Colonic mucosa (tissue), 4 donors: ENCODE measurements around the gene UGCG. TPM values are rescaled to one million over a fixed set of nuclear protein-coding genes. Genes with fewer than 3 reads are reported as not detected.
A peak's percentile ranks its signal among the peaks of the same experiment; 100 is the strongest.

Experiments used
- DNase-seq: peaks from one replicate; pipeline ENCODE4 v3.0.0-alpha.2; 2020
- H3K27ac ChIP-seq: fragments of 200-600 bp; one replicate; pipeline ENCODE4 v1.8.0; 2021
- H3K27me3 ChIP-seq: fragments of 200-600 bp; one replicate; pipeline ENCODE4 v1.8.0; 2021
- H3K36me3 ChIP-seq: fragments of 200-600 bp; one replicate; pipeline ENCODE4 v1.8.0; 2021
- H3K4me1 ChIP-seq: fragments of 200-600 bp; one replicate; pipeline ENCODE4 v1.8.0; 2021; ENCODE audit warnings: mild to moderate bottlenecking
- H3K4me3 ChIP-seq: fragments of 200-600 bp; one replicate; pipeline ENCODE4 v1.8.0; 2021
- H3K9ac ChIP-seq, 2 donors: one replicate each; pipeline ENCODE4 v1.7.0; 2013; ENCODE audit warnings: control low read depth in 2 of 2, low read depth in 2 of 2, low read length in 2 of 2
- H3K9me3 ChIP-seq: fragments of 200-600 bp; one replicate; pipeline ENCODE4 v1.8.0; 2021
- CTCF ChIP-seq: fragments of 200-600 bp; IDR thresholded peaks from one replicate; pipeline ENCODE4 v1.8.0; 2022; ENCODE audit warnings: antibody characterized with exemption, mild to moderate bottlenecking
- intact Hi-C: fragments of 100-400 bp; cut with DNase I; formaldehyde crosslinking; loops from one replicate; pipeline ENCODE4 v1.14.1; 2022
- total RNA-seq, 2 donors: library from RNA; stranded (reverse); fragmentation: NEBNext Ultra II Directional in 1 of 2; extraction: Animal tissue kit (Norgen Biotek cat#: 25700) in 1 of 2; gene quantifications; one replicate each; pipeline ENCODE4 v1.2.1, GENCODE V29; 2021
- donor health status: healthy.
- donor health status: DM: no; HTN: no; CAD: no.
- donor health status: DM: no; HTN: no; CAD: no.

UGCG gene
- total RNA-seq, 2 donors from 2014 or later, result 17.6 to 56.1 TPM

GRCh38 chr9:111970827-111971226 lies 74.2 kb downstream of the UGCG start:
- no peak for DNase-seq

GRCh38 chr9:111974092-111974681 lies 77.6 kb downstream of the UGCG start:
- peak overlapping the region in 1 of 2 donors; percentile 46 for H3K9ac ChIP-seq
- peak overlapping the region; percentile 50 for H3K27ac ChIP-seq
- H3K27me3 ChIP-seq, result no peaks in the 10 kb centered on the region
- DNase-seq, result peak; percentile 44
- intact Hi-C loops, result loop anchor here (10.0 kb wide), 2 partner anchors 101 to 209 kb away; no protein-coding TSS in a partner anchor
- TF ChIP-seq CTCF, result no peak
- H3K9me3 ChIP-seq, result no peaks in the 10 kb centered on the region
- no peak overlapping the region for H3K4me3 ChIP-seq
- no peaks in the 10 kb centered on the region for H3K36me3 ChIP-seq
- H3K4me1 ChIP-seq, result no peaks in the 10 kb centered on the region

More at GRCh38 chr9:111970827-111971226, 74.2 kb downstream of the UGCG start:
- no peaks in the 10 kb centered on the region for H3K36me3 ChIP-seq
- H3K27ac ChIP-seq, result no peak overlapping the region
- H3K27me3 ChIP-seq, result no peaks in the 10 kb centered on the region
- no peaks in the 10 kb centered on the region for H3K9me3 ChIP-seq
- TF ChIP-seq CTCF, result no peak
- intact Hi-C loops, result loop anchor here (10.0 kb wide), 2 partner anchors 104 to 206 kb away; no protein-coding TSS in a partner anchor
- H3K4me1 ChIP-seq, result no peaks in the 10 kb centered on the region
- no peak overlapping the region for H3K4me3 ChIP-seq
- H3K9ac ChIP-seq, result no peak overlapping the region

GRCh38 chr9:111975709-111976108 lies 79.1 kb downstream of the UGCG start:
- Histone ChIP-seq H3K27ac (no peak overlapping the region), H3K36me3 (no peaks in the 10 kb centered on the region), H3K4me1 (no peaks in the 10 kb centered on the region), H3K4me3 (no peak overlapping the region), H3K9ac (peak overlapping the region in 1 of 2 donors; percentile 21), H3K27me3 (no peaks in the 10 kb centered on the region), H3K9me3 (no peaks in the 10 kb centered on the region)
- DNase-seq, result peak; percentile 63
- no peak for TF ChIP-seq CTCF
- intact Hi-C loops, result loop anchor here (10.0 kb wide), 2 partner anchors 99 to 211 kb away; no protein-coding TSS in a partner anchor

GRCh38 chr9:111978616-111979015 lies 82.0 kb downstream of the UGCG start:
- Histone ChIP-seq H3K27ac (no peak overlapping the region), H3K4me1 (no peaks in the 10 kb centered on the region), H3K27me3 (no peaks in the 10 kb centered on the region), H3K36me3 (no peaks in the 10 kb centered on the region), H3K9ac (no peak overlapping the region), H3K4me3 (no peak overlapping the region), H3K9me3 (no peaks in the 10 kb centered on the region)
- intact Hi-C loops, result loop anchor here (10.0 kb wide), 2 partner anchors 96 to 214 kb away; no protein-coding TSS in a partner anchor
- TF ChIP-seq CTCF, result no peak
- DNase-seq, result no peak

GRCh38 chr9:111979561-111979960 lies 82.9 kb downstream of the UGCG start:
- no peaks in the 10 kb centered on the region for H3K27me3 ChIP-seq
- H3K9ac ChIP-seq, result no peak overlapping the region
- no peaks in the 10 kb centered on the region for H3K9me3 ChIP-seq
- DNase-seq, result no peak
- no peak for TF ChIP-seq CTCF
- no peak overlapping the region for H3K27ac ChIP-seq
- intact Hi-C loops, result loop anchor here (10.0 kb wide), 2 partner anchors 95 to 215 kb away; no protein-coding TSS in a partner anchor
- no peaks in the 10 kb centered on the region for H3K4me1 ChIP-seq
- no peaks in the 10 kb centered on the region for H3K36me3 ChIP-seq
- no peak overlapping the region for H3K4me3 ChIP-seq
